GM19239 (cell line): ENCODE measurements around the gene INSYN2B.

Experiments used
- DNase-seq: peaks from one replicate; pipeline ENCODE4 v3.0.0; 2011; ENCODE audit warnings: low spot score; ENCODE audit not compliant: insufficient read length
- FAIRE-seq: peaks from 2 replicates; lab custom pipeline; 2011; peaks lifted over from hg19 to GRCh38; lab: Jason Lieb, UNC

INSYN2B gene

GRCh38 chr5:169831331-169831730 is 149.0 kb downstream of the INSYN2B start:
- no peak for DNase-seq
- no peak for FAIRE-seq

GRCh38 chr5:169828385-169828784 is 151.9 kb downstream of the INSYN2B start:
- FAIRE-seq, result no peak
- no peak for DNase-seq

GRCh38 chr5:169827769-169828168 is 152.5 kb downstream of the INSYN2B start:
- FAIRE-seq (no peak), DNase-seq (no peak)

- DNase-seq, result no peak
- FAIRE-seq, result no peak
These were observed 153.7 kb downstream of the INSYN2B start for GRCh38 chr5:169826618-169827017.

GRCh38 chr5:169817031-169817430 is 163.3 kb downstream of the INSYN2B start:
- DNase-seq (no peak), FAIRE-seq (no peak)

GRCh38 chr5:169814522-169814921 is 165.8 kb downstream of the INSYN2B start:
- FAIRE-seq, result no peak
- DNase-seq, result no peak
